ENCODE data around the gene COL13A1.

COL13A1 gene

GRCh38 chr10:69873135-69873639 is 71.5 kb downstream of the COL13A1 start:
- ATAC-seq, result no peak

GRCh38 chr10:69874449-69874848 is 72.7 kb downstream of the COL13A1 start:
- no peak for TF ChIP-seq ZNF8 (CRISPR knock-in tag; IDR thresholded peaks at IDR 0.05)
- no peak for TF ChIP-seq POU6F1 (CRISPR knock-in tag; IDR thresholded peaks at IDR 0.05; ENCODE audit: borderline replicate concordance, low read depth)
- TF ChIP-seq ARNTL (CRISPR knock-in tag; IDR thresholded peaks at IDR 0.05; ENCODE audit: borderline replicate concordance, low read depth), result no peak
- no peak for TF ChIP-seq TOX (CRISPR knock-in tag; IDR thresholded peaks at IDR 0.05; ENCODE audit: borderline replicate concordance)
- TF ChIP-seq ZFP30 (CRISPR knock-in tag; IDR thresholded peaks at IDR 0.05), result no peak
- TF ChIP-seq BACH2 (CRISPR knock-in tag; IDR thresholded peaks at IDR 0.05; ENCODE audit: borderline replicate concordance), result no peak
- no peak for TF ChIP-seq RARB (CRISPR knock-in tag; IDR thresholded peaks at IDR 0.05)
- TF ChIP-seq ZC3H10 (CRISPR knock-in tag; IDR thresholded peaks at IDR 0.05), result no peak
- TF ChIP-seq ZNF565 (CRISPR knock-in tag; conservative IDR thresholded peaks at IDR 0.05; ENCODE audit: low read depth), result no peak
- TF ChIP-seq ESRRG (CRISPR knock-in tag; IDR thresholded peaks at IDR 0.05), result no peak
- no peak for TF ChIP-seq GLIS3 (CRISPR knock-in tag; IDR thresholded peaks at IDR 0.05)
- peak; percentile 67 for ATAC-seq

More at GRCh38 chr10:69873135-69873639, 71.5 kb downstream of the COL13A1 start:
- TF ChIP-seq ISL1 (CRISPR knock-in tag; IDR thresholded peaks at IDR 0.05) (no peak), ZNF8 (CRISPR knock-in tag; IDR thresholded peaks at IDR 0.05) (no peak), ARNTL (CRISPR knock-in tag; IDR thresholded peaks at IDR 0.05; ENCODE audit: borderline replicate concordance, low read depth) (no peak), ZNF565 (CRISPR knock-in tag; conservative IDR thresholded peaks at IDR 0.05; ENCODE audit: low read depth) (no peak), ZC3H10 (CRISPR knock-in tag; IDR thresholded peaks at IDR 0.05) (no peak), ESRRG (CRISPR knock-in tag; IDR thresholded peaks at IDR 0.05) (no peak), SNAI2 (CRISPR knock-in tag; IDR thresholded peaks at IDR 0.05) (no peak)

GRCh38 chr10:69875856-69876255 is 74.2 kb downstream of the COL13A1 start:
- no peak for ATAC-seq
- no peak for TF ChIP-seq PPARA (CRISPR knock-in tag; IDR thresholded peaks at IDR 0.05; ENCODE audit: borderline replicate concordance)
- TF ChIP-seq CSRNP3 (CRISPR knock-in tag; IDR thresholded peaks at IDR 0.05), result no peak
- TF ChIP-seq ISL1 (CRISPR knock-in tag; IDR thresholded peaks at IDR 0.05), result no peak
- no peak for TF ChIP-seq TCF4 (CRISPR knock-in tag; IDR thresholded peaks at IDR 0.05; ENCODE audit: borderline replicate concordance)
- no peak for TF ChIP-seq CSDC2 (CRISPR knock-in tag; IDR thresholded peaks at IDR 0.05)
- TF ChIP-seq CREB5 (CRISPR knock-in tag; IDR thresholded peaks at IDR 0.05; ENCODE audit: low read depth), result no peak

GRCh38 chr10:69876286-69876685 is 74.6 kb downstream of the COL13A1 start:
- TF ChIP-seq RARB (CRISPR knock-in tag; IDR thresholded peaks at IDR 0.05) (no peak), ARNTL (CRISPR knock-in tag; IDR thresholded peaks at IDR 0.05; ENCODE audit: borderline replicate concordance, low read depth) (no peak), ZNF70 (CRISPR knock-in tag; IDR thresholded peaks at IDR 0.05) (no peak), TCF4 (CRISPR knock-in tag; IDR thresholded peaks at IDR 0.05; ENCODE audit: borderline replicate concordance) (no peak), ESRRG (CRISPR knock-in tag; IDR thresholded peaks at IDR 0.05) (no peak), ZFP30 (CRISPR knock-in tag; IDR thresholded peaks at IDR 0.05) (no peak), CSDC2 (CRISPR knock-in tag; IDR thresholded peaks at IDR 0.05) (no peak)
- no peak for ATAC-seq

GRCh38 chr10:69876931-69877330 is 75.2 kb downstream of the COL13A1 start:
- TF ChIP-seq CSDC2 (CRISPR knock-in tag; IDR thresholded peaks at IDR 0.05) (no peak), BACH2 (CRISPR knock-in tag; IDR thresholded peaks at IDR 0.05; ENCODE audit: borderline replicate concordance) (no peak), TCF4 (CRISPR knock-in tag; IDR thresholded peaks at IDR 0.05; ENCODE audit: borderline replicate concordance) (no peak), ISL1 (CRISPR knock-in tag; IDR thresholded peaks at IDR 0.05) (no peak), TSHZ2 (CRISPR knock-in tag; IDR thresholded peaks at IDR 0.05) (no peak), RARB (CRISPR knock-in tag; IDR thresholded peaks at IDR 0.05) (no peak), PPARA (CRISPR knock-in tag; IDR thresholded peaks at IDR 0.05; ENCODE audit: borderline replicate concordance) (no peak), POU6F1 (CRISPR knock-in tag; IDR thresholded peaks at IDR 0.05; ENCODE audit: borderline replicate concordance, low read depth) (no peak), ZC3H10 (CRISPR knock-in tag; IDR thresholded peaks at IDR 0.05) (no peak), ZFP3 (CRISPR knock-in tag; IDR thresholded peaks at IDR 0.05) (no peak), ZNF565 (CRISPR knock-in tag; conservative IDR thresholded peaks at IDR 0.05; ENCODE audit: low read depth) (no peak), ZFP30 (CRISPR knock-in tag; IDR thresholded peaks at IDR 0.05) (no peak), CREB5 (CRISPR knock-in tag; IDR thresholded peaks at IDR 0.05; ENCODE audit: low read depth) (no peak), ARNTL (CRISPR knock-in tag; IDR thresholded peaks at IDR 0.05; ENCODE audit: borderline replicate concordance, low read depth) (no peak)

More at GRCh38 chr10:69876931-69877330, 75.2 kb downstream of the COL13A1 start:
- ATAC-seq, result no peak

All from SK-N-SH treated with all-trans-retinoic acid at 6 μM for 48 hours (cell line).